ENCODE data around the gene RPS3A. TPM values are rescaled to one million over a fixed set of nuclear protein-coding genes. Genes with fewer than 3 reads are reported as not detected.

Gene RPS3A
- total and polyA plus RNA-seq, 9 of the 15 experiments (the other 6 are each of a cell fraction or from before 2014, with no cell fraction given): 2,102 to 5,488 (median 3,554) TPM

- no peak for ATAC-seq
These were observed 6.9 kb upstream of the RPS3A start for GRCh38 chr4:151092488-151092887.

More at GRCh38 chr4:151092488-151092887, 6.9 kb upstream of the RPS3A start:
- H3K4me1 ChIP-seq (replicated peaks in 1 of 2; ENCODE audit: control insufficient read depth in 2 of 2, insufficient read depth in 2 of 2, low read length in 2 of 2): 0 out of 5 replicates have a peak, but pooled peaks cover 2 to 3% of the 10 kb centered on the region in 2 experiments
- H2AFZ ChIP-seq (ENCODE audit: low read depth, low read length): no peak overlapping the region
- intact Hi-C loops (cut with micrococcal nuclease): no loop called here
- H3K79me2 ChIP-seq (ENCODE audit: control insufficient read depth, insufficient read depth, low read length): no peaks in the 10 kb centered on the region
- H4K20me1 ChIP-seq (replicated peaks; ENCODE audit: control insufficient read depth, insufficient read depth, low read length): no peaks in the 10 kb centered on the region
- CTCF ChIA-PET (ENCODE audit: low intra/inter-chr PET ratio): no interaction called here
- no peaks in the 10 kb centered on the region for H3K27me3 ChIP-seq (ENCODE audit: control insufficient read depth in 2 of 2, insufficient read depth in 2 of 2, low read length in 2 of 2)
- H3K9me1 ChIP-seq (ENCODE audit: control insufficient read depth, insufficient read depth, low read length): no peaks in the 10 kb centered on the region
- FAIRE-seq (no peak), DNase-seq (ENCODE audit: extremely low read depth in 1 of 4, low spot score in 3 of 4) (no peak)
- 44% methylated on average over 3 of the region's 3 CpGs for WGBS (ENCODE audit: insufficient coverage, low coverage, missing lambda C conversion rate)
- POLR2A ChIA-PET: no interaction called here
- H3K27ac ChIP-seq (ENCODE audit: extremely low read depth, low read depth, low read length): no peak overlapping the region
- in situ Hi-C loops (cut with MboI): no loop called here
- no TSS peak for BruUV-seq (replicated peaks)
- H3K9me3 ChIP-seq (replicated peaks; ENCODE audit: control insufficient read depth, insufficient read depth, low read depth, low read length): no peaks in the 10 kb centered on the region
- no peak overlapping the region for H3K4me3 ChIP-seq
- TF ChIP-seq MGA (IDR thresholded peaks at IDR 0.05) (no peak), CBFA2T3 (IDR thresholded peaks at IDR 0.05) (peak; percentile 12; the same call in 1 of the 2 replicates)
- H3K4me2 ChIP-seq (ENCODE audit: insufficient read depth, low read length): no peak overlapping the region
- no peaks in the 10 kb centered on the region for H3K36me3 ChIP-seq (ENCODE audit: control insufficient read depth, insufficient read depth, low read length)
- H3K9ac ChIP-seq (ENCODE audit: insufficient read depth in 1 of 2, low read depth in 2 of 2, low read length in 2 of 2): no peak overlapping the region
